ENCODE data around the gene CHRM1.
A peak's percentile ranks its signal among the peaks of the same experiment; 100 is the strongest.

The CHRM1 gene

GRCh38 chr11:62921201-62921572 lies at the start of gene CHRM1:
Gene CHRM1 (minus strand): TSS chr11:62921363. CDS start chr11:62911100, 10,263 bp downstream.
- TF ChIP-seq RAD21 (IDR thresholded peaks at IDR 0.05; ENCODE audit: low read depth): no peak
- TF ChIP-seq REST (IDR thresholded peaks at IDR 0.05; ENCODE audit: low read depth): no peak
- TF ChIP-seq TAF1 (IDR thresholded peaks at IDR 0.05; ENCODE audit: low read depth): no peak
- TF ChIP-seq TCF12 (IDR thresholded peaks at IDR 0.05; ENCODE audit: low read depth): peak; percentile 7; the same call in 1 of the 2 replicates
- no peak for TF ChIP-seq MAX (IDR thresholded peaks at IDR 0.05)
- TF ChIP-seq NFIC (IDR thresholded peaks at IDR 0.05): peak; percentile 27; the same call in 1 of the 2 replicates
- TF ChIP-seq CREB1 (IDR thresholded peaks at IDR 0.05; ENCODE audit: low read depth): no peak

GRCh38 chr11:62965574-62965973 lies 44.4 kb upstream of the CHRM1 start:
- no peak for TF ChIP-seq FOXM1 (IDR thresholded peaks at IDR 0.05; ENCODE audit: borderline replicate concordance, low read depth)
- no peak for TF ChIP-seq RAD21 (IDR thresholded peaks at IDR 0.05; ENCODE audit: low read depth)
- TF ChIP-seq EP300 (IDR thresholded peaks at IDR 0.05; ENCODE audit: borderline replicate concordance): no peak
- no peak for TF ChIP-seq TAF1 (IDR thresholded peaks at IDR 0.05; ENCODE audit: low read depth)
- no peak for TF ChIP-seq CREB1 (IDR thresholded peaks at IDR 0.05; ENCODE audit: low read depth)
- TF ChIP-seq NFIC (IDR thresholded peaks at IDR 0.05): no peak
- no peak for TF ChIP-seq EGR1 (IDR thresholded peaks at IDR 0.05)
- no peak for TF ChIP-seq TEAD4 (IDR thresholded peaks at IDR 0.05)
- no peak for TF ChIP-seq ZBTB7A (IDR thresholded peaks at IDR 0.05; ENCODE audit: low read depth)
- no peak for TF ChIP-seq YY1 (IDR thresholded peaks at IDR 0.05; ENCODE audit: low read depth)
- TF ChIP-seq MAX (IDR thresholded peaks at IDR 0.05): no peak
- TF ChIP-seq REST (IDR thresholded peaks at IDR 0.05; ENCODE audit: low read depth): no peak
- TF ChIP-seq USF1 (IDR thresholded peaks at IDR 0.05): no peak

- TF ChIP-seq ZBTB7A (IDR thresholded peaks at IDR 0.05; ENCODE audit: low read depth) (no peak), TCF12 (IDR thresholded peaks at IDR 0.05; ENCODE audit: low read depth) (no peak), EP300 (IDR thresholded peaks at IDR 0.05; ENCODE audit: borderline replicate concordance) (no peak), CREB1 (IDR thresholded peaks at IDR 0.05; ENCODE audit: low read depth) (no peak), EGR1 (IDR thresholded peaks at IDR 0.05) (no peak)
Observed at GRCh38 chr11:62962391-62962790, 41.2 kb upstream of the CHRM1 start.

GRCh38 chr11:62961017-62961570 lies 39.9 kb upstream of the CHRM1 start:
- TF ChIP-seq YY1 (IDR thresholded peaks at IDR 0.05; ENCODE audit: low read depth): no peak
- TF ChIP-seq EGR1 (IDR thresholded peaks at IDR 0.05): no peak
- TF ChIP-seq TEAD4 (IDR thresholded peaks at IDR 0.05): no peak
- TF ChIP-seq CEBPB (IDR thresholded peaks at IDR 0.05): no peak
- no peak for TF ChIP-seq TAF1 (IDR thresholded peaks at IDR 0.05; ENCODE audit: low read depth)

GRCh38 chr11:62959422-62959980 lies 38.3 kb upstream of the CHRM1 start:
- no peak for TF ChIP-seq FOXM1 (IDR thresholded peaks at IDR 0.05; ENCODE audit: borderline replicate concordance, low read depth)
- no peak for TF ChIP-seq TEAD4 (IDR thresholded peaks at IDR 0.05)
- TF ChIP-seq ZBTB7A (IDR thresholded peaks at IDR 0.05; ENCODE audit: low read depth): no peak
- TF ChIP-seq TAF1 (IDR thresholded peaks at IDR 0.05; ENCODE audit: low read depth): no peak
- no peak for TF ChIP-seq TCF12 (IDR thresholded peaks at IDR 0.05; ENCODE audit: low read depth)
- TF ChIP-seq REST (IDR thresholded peaks at IDR 0.05; ENCODE audit: low read depth): no peak
- no peak for TF ChIP-seq USF1 (IDR thresholded peaks at IDR 0.05)
- no peak for TF ChIP-seq RAD21 (IDR thresholded peaks at IDR 0.05; ENCODE audit: low read depth)
- TF ChIP-seq CREB1 (IDR thresholded peaks at IDR 0.05; ENCODE audit: low read depth): no peak
- TF ChIP-seq CEBPB (IDR thresholded peaks at IDR 0.05): no peak
- TF ChIP-seq NFIC (IDR thresholded peaks at IDR 0.05): no peak
- TF ChIP-seq MAX (IDR thresholded peaks at IDR 0.05): no peak
